H1 (cell line): ENCODE data around the gene HS2ST1.

Experiments
- CHD2 ChIP-seq: IDR thresholded peaks from 2 replicates; pipeline ENCODE4 v1.6.1; 2012; ENCODE audit warnings: low read length, improper control_type of control experiment
- SIN3A ChIP-seq, 2 experiments: IDR thresholded peaks in 1 of 2; conservative IDR thresholded peaks in 1 of 2; 2 replicates each; pipeline ENCODE4 v1.6.1; 2011 to 2012; ENCODE audit warnings: low read length in 2 of 2, improper control_type of control experiment in 1 of 2, low read depth in 1 of 2, mild to moderate bottlenecking in 1 of 2
- TEAD4 ChIP-seq: IDR thresholded peaks from 2 replicates; pipeline ENCODE4 v1.6.1; 2012; ENCODE audit warnings: low read depth, low read length, inconsistent platforms, mixed read lengths

- no peak for TF ChIP-seq SIN3A (conservative IDR thresholded peaks at IDR 0.05 in 1 of 2, IDR thresholded peaks at IDR 0.05 in 1 of 2; ENCODE audit: low read depth in 1 of 2, low read length in 2 of 2)
- TF ChIP-seq CHD2, result no peak
- no peak for TF ChIP-seq TEAD4
Measured at GRCh38 chr1:86913399-86913895, 988 bp upstream of the HS2ST1 start.
